GM21786 (cell line): ENCODE measurements around the gene KMT2B.
"Not testable (repeated sequence)": the region's sequence is repeated elsewhere in the genome, so short reads cannot be mapped to it uniquely, and the experiment has no call there.

ENCODE experiments used
- ATAC-seq: cut with Tn5 transposase; IDR thresholded peaks from one replicate; pipeline ENCODE4 v1.9.1; 2021; ENCODE audit not compliant: unreplicated experiment

Gene KMT2B

DNA sequence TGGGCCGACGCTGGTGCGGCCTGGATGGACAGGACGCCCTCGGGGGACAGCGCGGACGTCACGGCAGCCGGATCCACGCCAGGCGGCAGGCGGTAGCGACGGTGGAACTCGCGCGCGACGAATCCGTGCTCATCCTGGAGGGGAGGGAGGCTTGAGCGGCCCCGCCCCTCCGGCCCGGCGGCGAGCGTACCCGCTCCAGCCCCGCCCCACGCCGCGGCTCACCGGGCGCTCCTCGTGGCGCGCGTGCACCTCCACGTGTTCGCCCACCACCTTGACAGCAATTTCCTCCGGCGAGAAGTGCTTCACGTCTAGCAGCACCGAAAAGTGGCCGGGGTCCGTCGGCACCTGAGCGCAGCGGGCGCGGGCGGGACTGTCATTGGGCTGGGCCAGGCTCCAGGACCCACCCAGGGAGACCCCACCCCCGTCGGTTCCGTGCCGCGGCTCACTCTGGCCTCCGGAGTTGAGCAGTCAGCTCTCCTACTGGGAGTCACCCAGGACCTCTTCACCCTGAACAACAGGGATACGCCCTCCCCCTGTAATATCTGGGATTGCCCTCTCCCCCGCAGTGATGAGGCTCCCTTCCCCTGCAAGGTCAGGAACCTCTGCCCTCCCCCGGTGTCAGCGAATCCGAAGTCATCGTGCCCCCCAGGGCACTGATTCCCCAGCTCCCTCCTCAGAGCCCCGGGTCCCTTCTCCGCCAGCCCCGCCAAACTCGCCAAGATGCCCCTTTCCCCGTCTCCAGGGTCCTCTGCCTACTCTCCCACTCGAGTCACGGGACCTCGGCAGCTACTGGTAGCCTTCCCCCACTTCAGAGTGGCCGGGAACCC lies 38.0 kb downstream of the KMT2B start:
- no peak for ATAC-seq

DNA sequence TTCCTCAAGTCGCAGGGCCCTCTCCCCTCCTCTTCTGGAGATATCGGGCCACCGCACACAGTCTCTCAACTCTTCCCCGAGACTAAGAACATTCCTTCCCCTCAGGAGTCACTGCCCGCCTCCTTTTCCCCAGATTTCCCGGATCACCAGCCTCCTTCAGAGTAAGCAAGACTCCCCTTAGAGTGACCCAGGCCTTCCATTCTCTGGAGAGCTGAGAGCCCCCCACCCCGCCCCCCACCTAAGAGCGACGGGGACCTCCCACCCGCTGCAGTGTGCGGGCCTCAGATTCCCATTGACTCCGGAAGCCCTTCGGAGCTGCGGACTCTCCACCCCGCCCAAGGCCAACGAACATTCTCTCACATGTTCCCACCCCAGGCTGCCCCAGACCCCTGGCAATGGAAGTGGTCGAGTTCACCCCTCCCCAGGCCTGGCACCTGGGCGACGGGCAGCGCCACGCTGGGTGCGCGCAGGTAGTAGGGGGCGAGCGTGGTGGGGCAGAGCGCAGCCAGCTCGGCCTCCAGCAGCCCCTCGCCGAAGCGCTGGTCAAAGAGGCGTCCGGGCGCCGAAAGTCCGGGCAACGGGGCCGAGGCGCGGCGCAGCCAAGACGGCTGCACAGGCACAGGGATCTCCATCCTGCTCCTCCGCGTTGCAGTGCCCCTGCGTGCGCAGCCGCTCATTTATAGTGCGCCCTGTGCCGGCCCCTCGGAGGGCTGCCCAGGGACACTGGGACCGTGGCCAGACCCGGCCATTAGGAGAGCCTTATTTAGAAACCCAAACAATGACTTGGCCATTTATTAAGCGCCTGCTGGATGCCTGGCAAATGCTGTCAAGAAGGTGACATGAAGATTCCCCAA lies 38.8 kb downstream of the KMT2B start, which contains the start of gene HSPB6:
HSPB6 (minus strand) TSS at position 653 of the 854 bp plus-strand sequence; CDS start at position 632, 21 bp downstream.
- no peak for ATAC-seq

- ATAC-seq = no peak
These were observed 39.5 kb downstream of the KMT2B start for GRCh38 chr19:35757231-35757748.

DNA sequence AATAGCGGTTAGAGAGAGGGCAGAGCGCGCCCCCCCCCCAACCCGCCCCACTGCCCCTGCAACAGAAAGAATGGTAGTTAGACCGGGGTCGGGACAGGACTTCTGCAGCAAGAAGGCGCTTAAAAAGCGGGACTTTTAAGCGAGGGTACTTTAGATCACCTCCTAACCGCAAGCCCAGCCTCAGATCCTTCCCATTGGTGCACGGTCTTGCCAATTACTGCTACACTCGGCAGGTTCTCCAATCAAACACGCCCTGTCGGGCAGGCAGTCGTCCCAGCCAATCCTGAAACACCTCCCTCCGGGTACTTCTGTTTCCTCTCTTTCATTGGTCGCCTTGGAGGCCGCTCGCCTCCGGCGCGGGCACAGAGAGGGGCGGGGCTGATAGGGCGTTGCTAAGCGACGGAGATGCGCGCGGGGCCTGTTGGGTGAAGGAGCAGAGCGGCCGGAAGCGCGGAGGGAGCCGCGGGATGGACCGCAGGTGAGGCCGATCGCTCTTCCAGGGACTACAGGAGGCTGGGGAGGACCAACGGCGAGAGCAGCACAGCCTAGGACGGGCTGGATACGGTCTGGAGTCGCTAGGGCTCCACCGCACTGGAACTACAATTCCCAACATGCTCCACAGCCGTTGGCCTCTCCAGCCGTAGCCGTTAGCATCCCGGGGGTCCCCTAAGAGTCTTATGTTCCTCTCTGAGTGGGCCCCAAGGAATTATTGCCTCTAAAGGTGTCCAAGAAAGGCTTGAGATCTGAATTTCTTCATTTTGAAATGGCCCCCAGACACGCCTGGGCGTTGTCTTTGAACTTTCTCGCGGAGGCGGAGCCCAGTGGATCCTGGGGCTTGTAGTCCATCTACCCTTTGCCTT lies 40.2 kb downstream of the KMT2B start, which contains the start of gene PROSER3:
PROSER3 (plus strand) TSS at position 428 of the 860 bp plus-strand sequence; CDS start at position 468, 40 bp downstream.
- ATAC-seq = peak; percentile 94

DNA sequence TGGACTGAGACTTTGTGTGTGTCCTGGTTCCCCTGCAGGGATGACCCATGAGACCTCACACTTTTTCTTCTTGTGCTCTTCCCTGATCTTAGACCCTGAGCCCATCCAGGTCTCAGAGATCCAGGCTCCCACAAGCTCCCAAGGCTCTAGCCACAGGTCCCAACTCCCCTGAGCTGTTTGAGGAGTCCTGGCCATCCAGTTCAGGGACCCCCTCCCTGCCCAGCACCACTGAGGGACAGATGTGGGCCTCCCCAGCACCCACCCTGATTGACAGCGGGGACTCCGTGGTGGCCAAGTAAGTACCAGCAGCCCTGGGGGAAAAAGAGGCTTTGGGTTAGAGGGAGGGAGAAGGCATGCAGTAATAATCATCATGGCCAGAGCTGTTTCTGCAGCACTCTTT lies 41.9 kb downstream of the KMT2B start:
- no peak for ATAC-seq

GRCh38 chr19:35760711-35761349 lies 43.0 kb downstream of the KMT2B start:
- no peak for ATAC-seq

GRCh38 chr19:35764432-35765315 lies 46.9 kb downstream of the KMT2B start:
- no peak for ATAC-seq

GRCh38 chr19:35766571-35767104 lies 48.8 kb downstream of the KMT2B start:
- no peak for ATAC-seq

DNA sequence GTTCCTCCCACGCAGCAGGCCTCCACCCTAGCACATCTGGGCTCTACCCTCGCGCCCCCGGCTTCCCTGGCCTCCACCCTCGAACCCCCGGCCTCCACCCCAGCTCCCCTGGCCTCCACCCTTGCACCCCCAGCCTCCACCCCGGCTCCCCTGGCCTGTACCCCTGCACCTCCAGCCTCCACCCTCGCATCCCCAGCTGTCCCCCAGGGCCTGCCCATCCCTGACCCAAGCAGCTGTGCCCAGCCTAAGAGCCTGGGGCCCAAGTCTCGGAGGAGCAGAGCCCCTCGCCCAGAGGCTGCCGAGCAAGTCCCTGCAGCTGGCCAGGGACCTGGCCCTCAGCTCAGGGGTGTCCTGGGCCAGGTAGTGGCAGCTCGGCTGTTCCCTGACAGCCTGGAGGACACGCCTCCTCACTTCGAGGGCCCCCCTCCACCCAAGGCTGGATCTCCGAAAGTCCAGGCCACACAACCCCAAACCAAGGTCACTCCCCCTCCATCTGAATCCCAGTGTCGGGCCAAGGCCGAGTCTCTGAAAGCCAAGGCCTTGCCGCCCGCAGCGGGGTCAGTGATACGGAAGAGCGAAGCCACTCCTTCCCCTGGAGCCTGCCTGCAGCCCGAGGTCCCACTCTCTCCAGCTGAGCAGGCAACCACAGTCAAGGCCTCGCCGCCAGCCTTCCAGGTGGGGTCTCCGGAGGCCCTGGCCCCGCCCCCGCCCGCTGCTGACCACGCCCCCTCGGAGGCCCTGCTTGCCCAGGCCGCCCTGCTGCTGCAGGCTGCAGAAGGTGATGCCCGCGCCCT lies 49.7 kb downstream of the KMT2B start:
- no peak for ATAC-seq

DNA sequence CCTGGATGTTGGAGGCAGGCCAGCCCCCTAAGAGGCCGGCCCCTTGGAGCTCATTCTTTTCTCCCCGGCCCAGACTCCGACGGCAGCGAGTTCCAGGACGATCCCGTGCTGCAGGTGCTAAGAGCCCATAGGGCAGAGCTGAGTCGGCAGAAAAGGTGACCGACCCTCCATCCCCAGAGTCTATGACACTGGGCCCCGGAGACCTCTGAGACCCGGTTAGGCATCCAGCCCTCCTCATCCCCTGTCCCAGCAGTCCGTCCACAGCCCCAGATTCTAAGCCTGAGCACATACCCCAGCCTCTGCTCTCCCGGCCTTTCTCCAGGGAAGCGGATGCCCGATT lies 50.2 kb downstream of the KMT2B start:
- no peak for ATAC-seq

- not testable (repeated sequence) for ATAC-seq
These were observed 54.6 kb downstream of the KMT2B start for GRCh38 chr19:35772362-35772761.

DNA sequence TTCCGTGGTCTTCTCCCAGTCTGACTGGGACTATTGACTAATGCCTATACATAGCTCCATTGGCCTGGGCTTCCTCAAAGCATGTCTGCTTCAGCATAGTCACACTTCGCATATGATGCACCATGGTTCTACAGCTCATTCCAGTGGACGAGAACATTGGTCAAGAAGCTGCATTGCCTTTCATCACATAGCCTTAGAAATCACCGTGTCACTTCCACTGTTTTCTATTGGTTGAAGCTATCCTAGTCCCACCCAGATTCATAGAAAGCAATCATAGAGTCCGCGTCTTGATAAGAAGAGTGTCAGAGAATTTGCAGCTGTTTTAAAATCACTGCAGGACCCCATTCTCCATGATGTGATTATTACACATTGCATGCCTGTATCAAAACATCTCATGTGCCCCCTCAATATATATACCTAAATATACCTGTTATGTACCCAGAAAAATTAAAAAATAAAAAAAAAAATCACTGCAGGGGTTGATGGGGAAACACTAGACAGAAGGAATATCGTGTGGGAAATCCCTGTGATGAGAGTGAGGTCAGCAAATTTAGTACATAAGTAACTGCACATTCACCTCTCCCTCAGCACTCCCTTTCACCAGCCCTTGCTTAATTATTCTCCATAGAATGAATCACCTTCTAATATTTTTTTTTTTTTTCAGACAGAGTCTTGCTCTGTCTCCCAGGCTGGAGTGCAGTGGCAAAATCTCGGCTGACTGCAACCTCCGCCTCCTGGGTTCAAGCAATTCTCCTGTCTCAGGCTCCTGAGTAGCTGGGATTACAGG lies 55.4 kb downstream of the KMT2B start:
- no peak for ATAC-seq

DNA sequence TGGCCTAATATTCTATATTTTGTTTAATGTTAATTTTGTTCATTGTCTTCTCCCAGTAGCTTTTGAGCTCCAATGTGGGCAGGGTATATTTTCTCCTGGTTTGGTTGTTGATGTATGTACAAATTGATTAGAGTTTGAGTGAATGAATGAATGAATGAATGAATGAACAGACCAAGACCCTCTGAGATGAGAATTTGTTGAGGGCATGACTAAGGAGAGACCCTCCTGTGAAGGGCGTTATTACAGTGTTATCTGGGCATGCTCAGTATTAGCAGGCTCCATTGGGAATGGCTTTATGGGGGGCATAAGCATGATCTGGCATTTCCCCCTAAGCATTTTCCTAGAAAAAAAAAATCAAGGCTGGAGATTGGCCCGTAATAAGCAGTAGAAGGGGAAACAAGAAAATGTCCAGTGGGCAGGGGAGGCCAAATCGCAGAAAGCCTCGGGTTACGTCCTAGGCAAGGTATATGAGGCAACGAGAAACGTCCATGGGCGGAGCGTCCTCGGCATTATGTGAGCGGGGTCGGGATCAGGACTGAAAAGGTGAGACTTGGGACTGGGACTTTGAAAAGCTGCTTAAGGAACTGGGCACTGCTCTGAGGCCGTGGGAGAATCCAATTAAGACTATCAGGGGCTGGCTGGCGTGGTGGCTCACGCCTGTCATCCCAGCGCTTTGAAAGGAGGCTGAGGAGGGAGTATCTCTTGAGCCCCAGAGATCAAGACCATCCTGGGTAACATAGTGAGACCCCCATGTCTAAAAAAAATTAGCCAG lies 56.7 kb downstream of the KMT2B start:
- no peak for ATAC-seq

DNA sequence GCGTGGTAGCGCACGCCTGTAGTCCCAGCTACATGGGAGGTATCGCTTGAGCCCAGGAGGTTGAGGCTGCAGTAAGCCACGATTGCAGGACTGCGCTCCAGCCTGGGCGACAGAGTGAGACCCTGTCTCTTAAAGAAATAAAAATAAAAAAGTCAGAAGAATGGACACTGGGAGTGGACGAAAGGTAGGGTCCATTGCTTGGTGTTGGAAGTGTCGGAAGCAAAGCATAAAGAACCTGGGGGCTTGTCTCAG lies 57.2 kb downstream of the KMT2B start:
- ATAC-seq = no peak

DNA sequence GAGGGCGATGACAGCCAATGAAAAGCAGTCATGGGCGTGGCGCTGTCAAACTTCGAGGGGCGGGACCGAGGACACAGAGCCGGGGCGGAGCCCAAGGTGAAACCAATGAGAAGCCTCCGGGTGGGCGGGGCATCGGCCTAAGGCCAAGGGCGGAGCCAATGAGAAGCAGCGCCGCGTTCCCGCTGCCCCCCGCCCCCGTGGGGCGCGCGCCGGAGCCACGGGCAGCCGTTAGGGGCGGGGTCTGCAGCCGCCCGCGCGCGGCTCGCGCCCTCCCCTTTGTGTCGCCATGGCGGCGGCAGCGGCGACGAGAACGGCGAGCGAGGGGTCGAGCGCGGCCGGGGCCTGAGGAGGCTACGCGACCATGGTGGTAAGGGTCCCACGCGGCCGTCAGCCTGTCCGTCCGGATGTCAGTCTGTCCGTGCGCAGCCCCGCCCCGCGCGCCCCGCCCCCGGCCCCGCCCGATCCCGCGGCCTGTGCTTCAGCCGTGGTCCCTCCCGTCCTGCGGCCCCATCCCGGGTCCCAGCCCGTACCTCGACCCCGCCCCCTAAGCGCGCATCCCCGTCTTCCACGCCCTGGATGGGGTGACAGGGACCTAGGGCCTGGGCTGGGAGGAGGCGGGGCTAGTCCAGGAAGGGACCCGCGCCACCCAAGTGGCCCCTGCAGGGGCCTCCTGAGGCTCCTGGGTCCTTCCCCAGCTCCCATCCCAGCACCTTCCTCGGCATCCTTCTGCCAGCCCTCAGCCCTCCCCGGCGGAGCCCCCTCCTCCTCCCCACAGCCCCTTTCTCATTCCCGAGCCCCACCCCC lies 57.7 kb downstream of the KMT2B start, which contains the start of gene ARHGAP33:
ARHGAP33 (plus strand) TSS at position 267 of the 804 bp plus-strand sequence; CDS start at position 362, 95 bp downstream.
- ATAC-seq = peak; percentile 94
